GM19239 (cell line): Measurements from ENCODE around the gene MEA1.
"Not testable (repeated sequence)": the region's sequence is repeated elsewhere in the genome, so short reads cannot be mapped to it uniquely, and the experiment has no call there.

ENCODE experiments used
- DNase-seq: peaks from one replicate; pipeline ENCODE4 v3.0.0; 2011; ENCODE audit warnings: low spot score; ENCODE audit not compliant: insufficient read length
- FAIRE-seq: peaks from 2 replicates; lab custom pipeline; 2011; peaks lifted over from hg19 to GRCh38; lab: Jason Lieb, UNC

Gene MEA1

DNA sequence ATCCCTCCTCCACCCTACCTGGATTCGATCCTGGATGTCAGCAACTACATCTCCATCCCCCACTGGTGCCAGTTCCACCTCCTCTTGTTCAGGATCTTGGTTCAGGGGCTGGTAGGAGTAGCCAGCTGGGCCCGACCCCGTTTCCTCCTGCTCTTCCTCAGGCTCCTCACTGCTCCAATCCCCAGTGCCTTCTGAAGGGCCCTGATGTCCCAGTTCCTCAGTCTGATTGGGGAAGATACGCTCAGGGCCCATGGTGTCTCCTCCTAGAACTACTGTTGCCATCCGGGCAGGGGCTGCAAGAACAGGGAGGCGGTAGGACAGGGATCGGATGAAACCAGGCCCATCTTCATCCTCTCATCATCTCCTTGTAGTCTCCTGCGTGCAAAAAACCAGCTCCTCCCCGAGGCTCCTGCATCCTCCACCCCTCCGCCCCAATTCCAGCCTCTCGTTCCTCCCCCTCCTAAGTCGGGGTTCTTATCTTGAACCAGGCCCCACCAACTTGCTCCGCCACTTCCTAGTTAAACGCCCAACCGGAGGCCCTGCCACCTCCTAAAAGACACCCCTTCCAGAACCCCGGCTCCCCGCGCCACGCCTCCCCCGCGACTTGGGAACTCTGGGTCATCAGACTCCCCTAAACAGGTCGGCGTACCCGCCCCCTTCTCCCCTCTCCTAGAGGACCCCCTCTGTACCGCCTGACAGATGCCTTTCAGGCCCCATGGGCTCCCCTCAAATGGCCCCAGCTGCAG, 476 bp downstream of the MEA1 start:
- DNase-seq (no peak), FAIRE-seq (no peak)

DNA sequence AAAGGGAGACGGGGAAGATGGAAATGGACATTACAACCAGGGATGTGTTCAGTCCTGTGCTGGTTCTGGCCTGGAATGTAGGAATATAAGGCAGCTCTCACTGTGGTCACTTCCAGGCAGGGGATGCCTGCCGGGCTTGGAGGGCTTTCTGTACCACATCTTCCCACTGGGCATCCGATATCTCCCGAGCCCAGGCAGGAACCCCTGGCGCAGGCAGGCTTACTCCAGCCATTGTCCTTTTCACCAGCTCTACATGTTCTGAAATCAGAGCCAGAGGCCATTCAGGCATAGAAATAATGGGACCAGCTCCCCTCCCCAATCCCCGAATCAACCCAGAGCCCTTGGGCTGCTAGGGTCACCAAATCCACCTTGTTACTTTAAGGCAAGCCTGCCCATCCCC, 1.4 kb downstream of the MEA1 start:
- DNase-seq: no peak
- no peak for FAIRE-seq

DNA sequence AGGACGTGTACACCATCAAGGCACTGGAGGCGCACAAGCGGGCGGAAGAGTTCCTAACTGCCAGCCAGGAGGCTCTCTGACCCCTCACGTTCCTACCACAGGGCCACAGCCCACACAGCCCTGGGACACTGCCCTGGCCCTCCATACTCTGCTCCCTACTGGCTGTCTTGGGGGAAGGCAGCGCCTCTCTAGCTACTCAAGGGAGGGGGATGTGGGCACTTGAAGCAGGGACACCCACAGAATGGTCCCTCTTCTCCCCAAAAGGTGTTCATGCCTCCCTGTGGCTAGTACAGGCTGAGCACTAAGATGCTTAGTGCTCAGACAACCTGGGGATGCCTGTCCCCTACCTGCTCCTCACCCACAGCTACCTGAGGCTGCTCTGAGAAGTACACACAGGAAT, 2.5 kb downstream of the MEA1 start:
- FAIRE-seq: no peak
- DNase-seq: no peak

DNA sequence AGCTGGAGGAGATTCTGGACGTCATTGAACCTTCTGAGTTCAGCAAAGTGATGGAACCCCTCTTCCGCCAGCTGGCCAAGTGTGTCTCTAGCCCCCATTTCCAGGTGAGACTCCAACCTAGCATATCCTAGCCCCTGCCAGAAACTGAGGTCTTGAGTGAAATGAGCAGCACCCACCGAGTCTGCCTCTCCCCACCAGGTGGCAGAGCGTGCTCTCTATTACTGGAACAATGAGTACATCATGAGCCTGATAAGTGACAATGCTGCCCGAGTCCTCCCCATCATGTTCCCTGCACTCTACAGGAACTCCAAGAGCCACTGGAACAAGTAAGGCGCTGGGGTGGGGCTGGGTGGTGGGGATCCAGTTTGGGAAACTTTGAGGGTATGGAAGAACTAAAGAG, 4.6 kb downstream of the MEA1 start:
- DNase-seq (no peak), FAIRE-seq (no peak)

DNA sequence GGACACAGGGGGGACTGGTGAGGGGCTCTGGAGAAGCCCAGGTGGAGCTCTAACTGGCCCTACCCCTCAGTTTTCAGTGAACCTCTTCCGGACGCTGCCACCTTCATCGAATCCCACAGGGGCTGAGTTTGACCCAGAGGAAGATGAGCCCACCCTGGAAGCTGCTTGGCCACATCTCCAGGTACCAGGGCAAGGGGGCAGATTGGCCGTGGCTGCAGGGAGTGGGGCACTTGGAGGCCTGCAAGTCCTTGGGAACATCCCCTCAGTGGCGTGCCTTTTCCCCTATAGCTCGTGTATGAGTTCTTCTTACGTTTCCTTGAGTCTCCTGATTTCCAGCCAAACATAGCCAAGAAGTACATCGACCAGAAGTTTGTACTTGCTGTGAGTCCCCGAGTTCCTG, 6.6 kb downstream of the MEA1 start:
- FAIRE-seq (no peak), DNase-seq (no peak)

DNA sequence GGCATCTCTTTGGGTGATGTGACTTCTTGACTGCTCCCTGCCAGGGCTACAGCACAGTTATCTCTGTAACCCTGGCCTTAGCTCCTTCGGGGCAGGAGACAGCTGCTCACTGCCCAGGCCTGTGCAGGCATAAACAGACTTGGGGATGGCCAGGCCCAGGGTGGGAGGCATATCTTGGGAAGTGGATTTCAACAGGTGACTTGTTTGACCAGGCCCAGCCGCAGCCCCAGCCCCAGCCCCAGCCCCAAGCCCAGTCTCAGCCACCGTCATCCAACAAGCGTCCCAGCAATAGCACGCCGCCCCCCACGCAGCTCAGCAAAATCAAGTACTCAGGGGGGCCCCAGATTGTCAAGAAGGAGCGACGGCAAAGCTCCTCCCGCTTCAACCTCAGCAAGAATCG, 7.5 kb downstream of the MEA1 start:
- FAIRE-seq: no peak
- no peak for DNase-seq

DNA sequence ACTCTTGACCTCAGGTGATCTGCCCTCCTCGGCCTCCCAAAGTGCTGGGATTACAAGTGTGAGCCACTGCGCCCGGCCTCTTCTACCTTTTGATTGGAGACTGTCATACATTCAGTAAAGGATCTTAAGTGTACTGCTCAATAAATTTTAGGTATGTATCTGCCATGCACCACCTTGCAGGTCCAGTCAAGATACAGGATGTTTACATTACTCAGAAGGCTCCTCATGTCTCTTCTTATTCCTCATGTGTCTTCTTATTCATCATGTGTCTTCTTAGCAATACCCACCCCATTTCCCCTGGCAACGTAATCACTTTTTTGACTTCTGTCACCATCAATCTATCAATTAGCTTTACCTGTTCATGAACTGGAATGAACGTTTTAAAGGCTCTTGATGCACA, 7.9 kb downstream of the MEA1 start:
- no peak for DNase-seq
- no peak for FAIRE-seq

DNA sequence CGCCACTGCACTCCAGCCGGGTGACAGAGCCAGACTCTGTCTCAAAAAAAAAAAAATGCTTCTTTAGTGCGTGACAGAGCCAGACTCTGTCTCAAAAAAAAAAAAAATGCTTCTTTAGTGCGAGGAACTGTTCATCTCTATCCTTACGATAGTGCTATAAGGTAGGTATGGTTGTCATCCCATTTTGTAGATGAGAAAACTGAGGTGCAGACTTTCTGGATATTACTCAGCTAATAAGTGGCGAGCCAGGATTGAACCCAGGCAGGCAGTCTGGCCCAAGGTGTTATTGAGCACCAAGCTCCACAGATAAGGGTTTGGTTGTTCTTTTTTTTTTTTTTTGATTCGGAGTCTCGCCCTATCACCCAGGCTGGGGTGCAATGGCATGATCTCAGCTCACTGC, 11.9 kb downstream of the MEA1 start:
- FAIRE-seq: no peak

DNA sequence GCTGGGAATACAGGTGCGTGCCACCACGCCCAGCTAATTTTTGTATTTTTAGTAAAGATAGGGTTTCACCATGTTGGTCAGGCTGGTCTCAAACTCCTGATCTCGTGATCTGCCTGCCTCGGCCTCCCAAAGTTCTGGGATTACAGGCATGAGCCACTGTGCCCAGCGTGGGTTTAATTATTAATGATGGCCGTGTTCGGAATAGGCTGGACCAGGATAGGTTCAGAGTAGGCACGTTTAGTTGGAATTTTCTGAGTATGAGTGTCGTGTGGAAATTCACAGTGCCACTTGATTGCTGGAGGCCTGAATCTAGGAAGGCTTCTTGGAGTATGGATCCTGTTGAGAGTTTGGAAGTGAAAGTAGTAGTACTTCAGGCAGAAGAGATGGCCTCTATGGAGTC, 15.5 kb downstream of the MEA1 start:
- DNase-seq, FAIRE-seq: not testable (repeated sequence)

More for the DNA sequence above, 11.9 kb downstream of the MEA1 start:
- DNase-seq: no peak

DNA sequence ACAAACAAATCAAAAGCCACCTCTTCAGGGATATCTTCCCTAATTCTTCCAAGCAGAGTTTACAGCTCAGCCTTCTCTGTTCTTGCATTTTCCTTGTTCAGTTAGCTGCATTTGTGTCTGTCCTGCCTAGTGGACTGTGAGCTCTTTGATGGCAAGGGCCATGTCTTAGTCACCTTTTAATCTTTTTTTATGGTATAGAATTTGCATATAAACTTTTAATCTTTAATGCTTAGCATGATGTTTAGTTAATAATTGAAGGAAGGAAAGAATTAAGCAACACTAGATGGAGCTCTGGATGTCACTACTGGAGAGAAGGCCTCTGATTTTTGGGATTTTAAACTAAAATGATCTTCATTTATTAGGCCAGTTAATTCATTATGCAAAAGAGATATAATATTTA, 17.2 kb downstream of the MEA1 start:
- FAIRE-seq (no peak), DNase-seq (no peak)

DNA sequence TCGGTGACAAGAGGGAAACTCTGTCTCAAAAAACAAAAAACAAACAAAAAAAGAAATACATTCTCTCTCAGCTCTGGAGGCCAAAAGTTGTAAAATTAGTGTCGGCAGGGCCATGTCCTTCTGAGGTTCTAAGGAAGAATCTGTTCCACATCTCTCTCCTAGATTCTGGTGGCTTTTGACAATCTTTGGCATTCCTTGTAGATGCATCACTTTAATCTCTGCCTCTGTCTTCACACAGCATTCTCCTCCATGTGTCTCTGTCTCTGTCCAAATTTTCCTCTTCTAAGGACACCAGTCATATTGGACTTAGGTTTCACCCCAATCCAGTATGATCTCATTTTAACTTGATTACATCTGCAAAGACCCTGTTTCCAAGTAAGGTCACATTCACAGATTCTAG, 20.3 kb downstream of the MEA1 start:
- FAIRE-seq: no peak
- no peak for DNase-seq

DNA sequence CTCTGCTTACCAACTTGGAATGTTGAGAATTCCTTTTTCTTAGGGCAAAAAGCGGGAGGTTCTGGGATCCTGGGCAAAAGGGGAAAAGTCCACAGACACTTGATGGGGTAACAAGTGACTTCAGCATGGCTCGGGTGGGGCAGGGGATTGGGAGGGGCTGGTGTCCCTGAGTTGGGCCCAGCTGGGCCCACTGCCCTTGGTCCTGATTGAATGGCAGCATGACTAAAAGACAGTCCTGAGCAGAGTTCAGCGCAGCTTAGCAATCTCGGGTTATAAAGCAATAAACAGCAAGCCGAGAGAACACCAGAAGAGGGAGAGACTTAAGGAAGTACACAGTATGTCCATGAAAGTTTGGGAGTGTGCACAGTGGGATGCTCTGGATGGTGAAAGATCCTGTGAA, 23.8 kb downstream of the MEA1 start:
- DNase-seq (no peak), FAIRE-seq (no peak)

DNA sequence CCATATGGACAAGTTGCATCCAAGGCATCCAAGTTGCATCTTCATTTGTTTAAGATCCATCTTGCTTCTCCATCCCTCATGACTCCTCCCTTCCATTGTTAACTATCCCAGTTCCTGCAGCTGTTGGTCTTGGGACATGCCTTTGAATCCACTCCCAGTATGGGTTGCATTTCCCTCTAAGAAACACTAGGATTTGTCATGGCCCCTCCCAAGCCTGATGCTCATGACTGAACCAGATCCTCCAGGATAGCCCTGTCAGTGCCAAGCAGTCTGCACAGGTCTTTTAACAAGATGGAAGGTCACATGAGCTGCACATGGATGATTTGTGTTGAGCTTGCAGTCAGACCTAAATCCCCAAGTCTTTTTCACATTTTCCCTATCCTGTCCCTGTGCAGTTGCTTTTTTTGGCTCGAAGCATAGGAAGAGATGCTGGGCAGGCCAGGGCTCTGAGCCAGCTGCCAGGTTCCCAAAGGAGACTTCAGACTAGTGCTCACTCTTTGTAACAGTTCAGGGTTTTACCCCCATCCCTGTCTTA, 25.2 kb downstream of the MEA1 start:
- no peak for DNase-seq
- no peak for FAIRE-seq

DNA sequence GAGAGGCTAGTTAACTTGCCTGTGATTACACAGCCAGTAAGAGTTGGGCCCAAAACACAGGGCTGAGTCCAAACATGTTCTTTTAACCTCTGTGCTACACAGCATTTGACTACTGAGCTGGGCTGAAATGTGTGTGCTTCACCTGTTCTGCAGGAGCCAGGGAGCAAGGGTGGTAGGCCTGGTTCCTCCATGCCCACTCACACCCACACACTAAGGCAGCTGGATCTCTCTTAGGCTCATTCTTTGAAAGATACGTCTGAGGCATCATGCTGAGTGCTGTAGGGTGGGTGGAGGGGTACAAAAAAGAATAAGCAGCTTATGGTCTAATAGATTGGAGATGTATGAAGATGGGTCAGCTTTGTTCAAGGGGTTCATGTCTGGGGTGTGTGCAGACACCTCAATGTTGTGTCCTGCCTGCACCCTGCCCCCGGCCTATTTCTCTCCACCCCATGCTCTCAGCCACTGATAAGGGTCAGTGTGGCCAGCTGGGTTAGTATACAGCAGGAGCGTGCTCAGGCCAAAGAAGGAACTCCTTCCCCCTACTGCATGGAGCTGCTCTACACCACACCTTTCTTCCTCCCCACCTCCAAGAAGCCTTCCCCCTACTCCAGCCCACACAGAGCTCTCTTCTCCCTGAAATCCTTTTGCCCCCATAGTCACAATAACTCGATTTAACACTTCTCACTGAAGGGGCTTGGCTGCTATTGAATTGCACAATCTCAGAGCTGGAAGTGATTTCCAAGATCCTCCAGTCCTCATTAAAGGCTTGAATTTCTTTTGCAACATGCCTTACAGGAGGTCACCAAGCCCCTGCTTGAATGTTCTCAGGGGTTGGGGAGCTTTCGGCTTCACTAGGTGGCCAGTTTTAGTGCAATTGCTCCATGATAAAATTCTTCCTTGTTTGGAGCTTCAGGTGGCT, 26.0 kb downstream of the MEA1 start:
- no peak for FAIRE-seq

DNA sequence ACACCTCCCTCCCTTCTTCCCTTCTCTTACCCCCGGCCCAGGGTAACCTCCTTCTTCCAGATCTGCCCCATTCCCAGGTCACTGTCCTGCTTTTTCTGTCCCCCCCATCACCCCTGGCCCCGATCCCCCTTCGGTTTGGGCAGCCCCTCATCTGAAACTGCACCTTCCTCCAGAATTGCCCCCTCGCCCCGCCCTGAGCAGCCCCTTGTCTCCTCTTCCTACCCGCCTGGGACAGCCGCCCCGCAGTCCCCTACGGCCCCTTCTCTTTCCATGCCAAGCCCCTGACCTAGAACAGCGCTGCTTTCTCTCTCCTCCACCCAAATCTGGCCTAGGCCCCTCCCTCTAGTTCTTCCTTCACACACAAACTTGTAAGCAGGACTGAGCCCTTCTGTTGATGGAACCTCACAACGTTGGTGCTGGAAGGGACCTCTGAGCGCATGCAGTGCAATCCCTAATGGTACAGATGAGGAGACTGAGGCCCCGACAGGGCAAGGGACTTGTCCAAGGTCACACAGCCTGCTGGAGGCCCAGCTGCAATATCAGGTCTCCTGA, 28.7 kb downstream of the MEA1 start:
- FAIRE-seq (no peak), DNase-seq (no peak)

More for the DNA sequence above, 26.0 kb downstream of the MEA1 start:
- no peak for DNase-seq

DNA sequence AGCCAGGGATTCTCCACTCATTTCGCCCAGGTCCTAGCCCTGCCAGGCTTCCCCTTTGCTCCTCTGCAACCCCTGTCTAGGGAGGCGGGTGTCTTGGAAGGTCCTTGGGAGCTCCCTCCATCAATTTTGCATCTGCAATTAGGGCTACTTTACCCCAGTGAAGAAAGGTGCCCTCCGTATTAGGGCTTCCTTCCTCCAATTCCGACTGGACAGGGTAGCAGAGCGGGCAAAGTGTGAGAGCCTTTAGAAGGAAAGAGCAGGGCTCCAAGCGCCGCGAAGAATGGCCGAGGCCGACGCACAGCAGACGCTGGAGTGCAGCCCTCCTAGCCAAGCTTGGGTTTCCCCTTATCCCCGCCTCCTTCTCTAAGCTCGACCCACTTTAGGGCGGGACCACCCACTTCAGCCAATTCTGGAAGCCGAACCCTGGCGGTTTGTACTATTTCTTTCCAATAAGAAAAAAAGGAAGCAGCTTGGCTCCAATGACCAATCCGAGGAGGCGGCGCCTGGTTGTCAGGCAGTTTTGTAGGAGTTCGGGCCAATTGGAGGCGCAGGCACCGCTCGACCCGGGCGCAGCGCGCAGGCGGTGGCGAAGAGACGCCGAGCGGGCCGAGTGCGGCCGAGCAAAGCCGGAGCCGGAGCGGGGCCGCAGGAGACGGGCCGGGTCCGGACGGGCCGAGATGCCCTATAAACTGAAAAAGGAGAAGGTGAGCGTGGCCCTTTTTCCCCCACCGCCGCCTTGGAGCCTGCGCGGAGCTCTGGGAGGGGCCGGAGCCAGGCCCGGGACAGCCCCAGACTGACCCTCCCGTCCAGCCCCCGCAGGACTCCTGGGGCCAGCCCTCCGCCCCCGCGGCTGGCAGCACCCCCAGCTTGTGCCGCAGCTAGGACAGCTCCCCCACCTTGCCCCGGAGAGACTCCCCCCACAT, 29.5 kb downstream of the MEA1 start, which contains the start of gene PPP2R5D:
Gene PPP2R5D, plus strand, starts transcription at position 570 of the 923 bp plus-strand sequence. Its CDS starts 108 bp downstream, at position 678.
- peak; percentile 92 for DNase-seq
- peak; percentile 89 for FAIRE-seq

DNA sequence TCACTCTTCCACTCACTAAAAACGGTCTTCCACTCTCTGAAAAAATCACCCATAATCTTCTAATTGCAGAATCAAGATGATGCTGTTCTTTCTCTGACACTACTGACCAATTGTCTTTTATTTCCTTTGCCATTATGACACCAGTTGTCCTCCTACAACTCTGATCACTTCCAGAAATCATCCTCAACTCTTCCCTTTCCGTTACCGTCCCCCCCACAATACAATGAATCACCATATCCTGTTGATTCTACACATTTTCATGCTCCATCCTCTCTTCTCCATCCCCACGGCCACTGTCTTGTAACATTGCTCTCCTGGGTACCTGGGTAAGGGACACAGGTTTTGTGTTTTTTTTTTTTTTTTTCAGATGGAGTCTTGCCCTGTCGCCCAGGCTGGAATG, 31.9 kb downstream of the MEA1 start:
- DNase-seq (no peak), FAIRE-seq (no peak)

DNA sequence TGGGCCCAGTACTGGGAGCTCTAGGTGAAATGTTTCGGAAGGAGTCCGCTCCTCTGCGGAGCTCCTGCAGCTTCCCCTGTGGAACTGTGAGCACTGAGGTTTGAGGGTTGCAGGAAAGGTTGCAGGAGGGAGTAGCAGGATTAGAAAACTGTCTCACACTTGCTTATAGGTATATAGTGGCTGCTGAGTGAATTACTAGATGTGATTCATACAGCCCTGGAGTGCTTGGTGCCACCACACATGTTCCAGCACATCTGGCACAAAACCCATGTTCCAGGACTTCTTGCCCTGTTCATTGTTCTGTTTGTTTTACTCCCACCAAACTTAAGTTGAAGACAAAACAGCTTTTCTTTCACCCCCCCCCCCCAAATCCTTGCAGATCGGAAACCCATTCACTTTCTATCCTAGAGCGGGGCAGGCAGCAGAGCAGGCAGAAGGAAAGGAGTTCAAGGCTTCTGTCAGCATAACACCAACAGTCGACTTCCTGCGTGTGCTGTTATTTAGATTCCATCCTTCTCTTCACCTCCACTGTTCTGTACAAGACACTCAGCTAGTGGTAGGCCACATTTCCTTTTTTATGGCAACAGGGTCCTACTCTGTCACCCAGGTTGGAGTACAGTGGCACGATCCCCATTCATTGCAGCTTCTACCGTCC, 34.1 kb downstream of the MEA1 start:
- no peak for DNase-seq

DNA sequence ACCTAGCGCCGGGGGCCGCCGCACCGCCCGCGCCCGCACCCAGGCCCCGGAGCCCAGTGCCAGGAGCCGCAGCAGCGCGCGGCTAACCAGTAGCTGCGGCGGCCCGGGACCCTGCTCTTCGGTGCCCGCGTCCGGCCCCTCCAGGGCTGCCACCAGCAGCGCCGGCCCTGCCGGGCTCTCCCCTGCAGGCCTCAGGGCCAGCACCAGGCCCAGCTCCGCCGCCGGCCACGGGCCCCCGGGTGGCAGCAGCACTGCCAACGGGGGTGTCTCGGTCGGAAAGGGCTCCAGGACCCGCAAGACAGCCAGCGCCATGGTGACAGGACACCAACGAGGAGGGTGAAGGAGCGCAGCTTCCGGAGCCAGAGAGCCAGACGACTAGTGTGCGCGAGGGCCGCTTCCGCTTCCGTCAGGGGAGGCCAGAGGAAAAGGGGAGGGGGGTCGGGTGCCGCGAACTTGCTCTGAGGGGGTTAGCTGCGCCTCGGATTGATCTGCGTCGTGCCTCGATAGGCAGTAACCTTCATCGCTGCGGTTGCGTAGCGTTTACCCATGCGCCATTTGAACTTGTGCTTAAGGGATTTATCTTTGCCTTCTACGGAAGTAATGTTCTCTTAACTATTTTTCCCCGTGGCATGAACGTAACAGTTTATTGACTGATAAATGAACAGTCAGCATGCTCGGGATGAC, 34.8 kb downstream of the MEA1 start, which contains the start of gene PEX6:
Gene PEX6, minus strand, starts transcription at position 343 of the 684 bp plus-strand sequence. Its CDS starts 31 bp downstream, at position 312.
- peak; percentile 96 for DNase-seq
- peak; percentile 94 for FAIRE-seq

More for the DNA sequence above, 34.1 kb downstream of the MEA1 start:
- FAIRE-seq: no peak
